HCT116 (cell line): ENCODE measurements around the gene WDPCP. TPM values are rescaled to one million over a fixed set of nuclear protein-coding genes. Genes with fewer than 3 reads are reported as not detected.

Experiments used
- ATAC-seq: fragments of 200-7000 bp; cut with Tn5 transposase; 2 replicates; pipeline ENCODE4 v1.9.1; 2020; ENCODE audit warnings: mild to moderate bottlenecking, moderate library complexity
- BruUV-seq: library from RNA; stranded (reverse); fragments of 400-500 nt; replicated peaks from 2 replicates; lab custom pipeline; 2021; lab: Mats Ljungman, UMichigan
- CTCF ChIA-PET: fragments of 300-600 bp; sonication (Branson Sonifier 250); formaldehyde crosslinking; loops from one replicate; lab custom pipeline; 2021; ENCODE audit warnings: antibody characterized with exemption; lab: Charles Lee
- POLR2A ChIA-PET: fragments of 300-600, 350-600 bp; sonication (Branson Sonifier 250); formaldehyde crosslinking; loops from one replicate; lab custom pipeline; 2021; ENCODE audit warnings: antibody characterized with exemption; lab: Charles Lee
- RAD21 ChIA-PET, 2 experiments: fragments of 300-600 bp; sonication (Branson Sonifier 250); formaldehyde crosslinking; loops; one replicate each; lab custom pipeline; 2023; ENCODE audit warnings: low total read pairs in 2 of 2; ENCODE audit not compliant: uncharacterized antibody in 2 of 2, unreplicated experiment in 2 of 2, low non-redundant PET in 1 of 2; lab: Charles Lee
- DNase-seq: peaks from one replicate; pipeline ENCODE4 v3.0.0-alpha.2; 2010; ENCODE audit warnings: low read depth, low spot score
- H2AFZ ChIP-seq: fragments of 200-600 bp; shearing (Covaris generic), sonication (generic); 2 replicates; pipeline ENCODE4 v1.6.1; 2017; ENCODE audit warnings: low read depth, mixed run types, mixed read lengths, antibody characterized with exemption, low read length; ENCODE audit not compliant: poor library complexity, severe bottlenecking
- H3K27ac ChIP-seq: 2 replicates; pipeline ENCODE4 v1.5.1; 2012; ENCODE audit warnings: low read depth, low read length
- H3K27me3 ChIP-seq: fragments of 200-600 bp; sonication (generic); 2 replicates; pipeline ENCODE4 v1.6.1; 2016; ENCODE audit warnings: mixed run types, low read length, mixed read lengths; ENCODE audit not compliant: insufficient read depth
- H3K36me3 ChIP-seq, 2 experiments: fragments of 200-500 bp in 1 of 2; fragments of 200-600 bp in 1 of 2; sonication (Bioruptor generic) in 1 of 2; sonication (generic) in 1 of 2; 2 replicates each; pipeline versions ENCODE4 v1.5.1 to v1.6.1; 2014 to 2016; ENCODE audit warnings: low read length in 2 of 2, inconsistent platforms in 1 of 2, mixed read lengths in 1 of 2, mixed run types in 1 of 2; ENCODE audit not compliant: insufficient read depth in 2 of 2, control insufficient read depth in 1 of 2
- H3K4me1 ChIP-seq, 2 experiments: fragments of 200-600 bp in 1 of 2; sonication (generic) in 1 of 2; 2 replicates each; pipeline versions ENCODE4 v1.5.1 to v1.6.1; 2012 to 2017; ENCODE audit warnings: low read length in 2 of 2, inconsistent platforms in 1 of 2, mild to moderate bottlenecking in 1 of 2, mixed read lengths in 1 of 2, mixed run types in 1 of 2, moderate library complexity in 1 of 2; ENCODE audit not compliant: insufficient read depth in 2 of 2, control insufficient read depth in 1 of 2
- H3K4me2 ChIP-seq: fragments of 200-600 bp; sonication (generic); 2 replicates; pipeline ENCODE4 v1.6.1; 2017; ENCODE audit warnings: mixed run types, low read length, mixed read lengths
- H3K4me3 ChIP-seq, 2 experiments: fragments of 200-600 bp in 1 of 2; sonication (generic) in 1 of 2; replicated peaks in 1 of 2; 2 replicates each; pipeline ENCODE4 v1.5.1; 2011 to 2016; ENCODE audit warnings: low read length in 2 of 2, control low read depth in 1 of 2, low read depth in 1 of 2, mild to moderate bottlenecking in 1 of 2, mixed read lengths in 1 of 2, mixed run types in 1 of 2
- H3K79me2 ChIP-seq: fragments of 200-600 bp; sonication (generic); 2 replicates; pipeline ENCODE4 v1.6.1; 2017; ENCODE audit warnings: mild to moderate bottlenecking, mixed run types, low read length, moderate library complexity, mixed read lengths; ENCODE audit not compliant: insufficient read depth
- H3K9ac ChIP-seq: fragments of 200-600 bp; sonication (generic); 2 replicates; pipeline ENCODE4 v1.6.1; 2016; ENCODE audit warnings: low read length, mixed read lengths
- H3K9me2 ChIP-seq: fragments of 200-600 bp; sonication (generic), shearing (Covaris generic); 2 replicates; pipeline ENCODE4 v1.6.1; 2017; ENCODE audit warnings: mixed run types, mild to moderate bottlenecking, moderate library complexity; ENCODE audit not compliant: insufficient read depth
- H3K9me3 ChIP-seq, 2 experiments: fragments of 200-500 bp in 1 of 2; fragments of 200-600 bp in 1 of 2; sonication (Bioruptor generic) in 1 of 2; sonication (generic) in 1 of 2; 2 replicates each; pipeline ENCODE4 v1.6.1; 2014 to 2017; ENCODE audit warnings: low read length in 2 of 2, mixed read lengths in 2 of 2, inconsistent platforms in 1 of 2, low read depth in 1 of 2, mild to moderate bottlenecking in 1 of 2, mixed run types in 1 of 2, moderate library complexity in 1 of 2; ENCODE audit not compliant: control insufficient read depth in 1 of 2, insufficient read depth in 1 of 2
- H4K20me1 ChIP-seq: fragments of 200-600 bp; sonication (generic), shearing (Covaris generic); 2 replicates; pipeline ENCODE4 v1.6.1; 2017; ENCODE audit warnings: mixed run types, mild to moderate bottlenecking, moderate library complexity; ENCODE audit not compliant: insufficient read depth
- CBX3 ChIP-seq: IDR thresholded peaks from 2 replicates; pipeline ENCODE4 v1.6.1; 2012; ENCODE audit warnings: low read depth
- CEBPB ChIP-seq: IDR thresholded peaks from 2 replicates; pipeline ENCODE4 v1.6.1; 2012; ENCODE audit warnings: low read depth
- EGR1 ChIP-seq: IDR thresholded peaks from 2 replicates; pipeline ENCODE4 v1.6.1; 2012; ENCODE audit warnings: low read depth
- ELF1 ChIP-seq: IDR thresholded peaks from 2 replicates; pipeline ENCODE4 v1.6.1; 2012; ENCODE audit warnings: low read depth, borderline replicate concordance
- EZH2 ChIP-seq: fragments of 200-600 bp; sonication (generic); IDR thresholded peaks from 2 replicates; pipeline ENCODE4 v1.6.1; 2017; ENCODE audit warnings: antibody characterized with exemption, mixed run types
- POLR2A ChIP-seq: IDR thresholded peaks from 2 replicates; pipeline ENCODE4 v1.7.0; 2011; ENCODE audit warnings: borderline replicate concordance; ENCODE audit not compliant: insufficient read depth, insufficient read length; ENCODE audit errors: extremely low read depth
- POLR2AphosphoS5 ChIP-seq: IDR thresholded peaks from 2 replicates; pipeline ENCODE4 v1.6.1; 2011; ENCODE audit warnings: mild to moderate bottlenecking, low read depth, low read length, moderate library complexity
- TCF7L2 ChIP-seq: IDR thresholded peaks from 2 replicates; pipeline ENCODE4 v1.7.0; 2011; ENCODE audit warnings: borderline replicate concordance, inconsistent platforms; ENCODE audit not compliant: insufficient read depth, insufficient read length; ENCODE audit errors: extremely low read depth
- ZNF274 ChIP-seq: fragments of 200-500 bp; sonication (Bioruptor generic); IDR thresholded peaks from 2 replicates; pipeline ENCODE4 v1.6.1; 2014; ENCODE audit warnings: mild to moderate bottlenecking, low read depth, low read length, inconsistent platforms
- intact Hi-C: fragments of 100-400 bp; cut with micrococcal nuclease; formaldehyde crosslinking; loops from 2 replicates; pipeline ENCODE4 v1.10.0; 2022
- total RNA-seq: library from RNA; stranded (reverse); gene quantifications from one replicate; pipeline ENCODE4 v1.2.1, GENCODE V29; 2021; ENCODE audit not compliant: unreplicated experiment
- TF ChIP-seq, protein P1 (sequence below), 3 experiments: fragments of 200-600 bp in 1 of 3; sonication (generic) in 1 of 3; IDR thresholded peaks in 2 of 3; conservative IDR thresholded peaks in 1 of 3; 2 replicates each; pipeline ENCODE4 v1.5.1; 2012 to 2017; ENCODE audit warnings: low read depth in 2 of 3, low read length in 2 of 3, antibody characterized with exemption in 1 of 3, borderline replicate concordance in 1 of 3, control low read depth in 1 of 3, mild to moderate bottlenecking in 1 of 3, mixed read lengths in 1 of 3, mixed run types in 1 of 3, moderate library complexity in 1 of 3; ENCODE audit not compliant: insufficient read depth in 1 of 3
- TF ChIP-seq, protein P2 (sequence below): IDR thresholded peaks from 2 replicates; pipeline ENCODE4 v1.6.1; 2012; ENCODE audit warnings: low read depth

The WDPCP gene
- total RNA-seq, 1 experiment from 2014 or later = 4.1 TPM

DNA sequence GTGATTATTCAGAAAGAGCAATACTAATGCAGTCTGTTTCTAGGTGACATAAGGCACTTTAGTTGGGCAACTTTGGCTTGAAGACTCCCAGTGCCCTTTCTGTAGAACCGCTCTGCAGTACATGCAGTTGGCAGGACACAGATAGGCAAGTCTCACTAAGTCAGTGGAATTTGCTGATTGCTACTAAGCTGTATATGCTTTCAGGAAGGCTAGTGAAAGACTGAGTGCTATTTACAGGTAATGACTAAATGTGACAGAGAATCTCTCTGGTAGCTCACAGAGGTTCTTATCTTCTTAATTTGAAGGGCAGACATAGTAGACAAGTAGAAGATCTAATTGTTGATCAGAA, 243.0 kb downstream of the WDPCP start:
- Histone ChIP-seq H4K20me1 (no peaks in the 10 kb centered on the region), H3K27ac (no peak overlapping the region), H3K79me2 (no peaks in the 10 kb centered on the region)
- TF ChIP-seq, protein P1, sequence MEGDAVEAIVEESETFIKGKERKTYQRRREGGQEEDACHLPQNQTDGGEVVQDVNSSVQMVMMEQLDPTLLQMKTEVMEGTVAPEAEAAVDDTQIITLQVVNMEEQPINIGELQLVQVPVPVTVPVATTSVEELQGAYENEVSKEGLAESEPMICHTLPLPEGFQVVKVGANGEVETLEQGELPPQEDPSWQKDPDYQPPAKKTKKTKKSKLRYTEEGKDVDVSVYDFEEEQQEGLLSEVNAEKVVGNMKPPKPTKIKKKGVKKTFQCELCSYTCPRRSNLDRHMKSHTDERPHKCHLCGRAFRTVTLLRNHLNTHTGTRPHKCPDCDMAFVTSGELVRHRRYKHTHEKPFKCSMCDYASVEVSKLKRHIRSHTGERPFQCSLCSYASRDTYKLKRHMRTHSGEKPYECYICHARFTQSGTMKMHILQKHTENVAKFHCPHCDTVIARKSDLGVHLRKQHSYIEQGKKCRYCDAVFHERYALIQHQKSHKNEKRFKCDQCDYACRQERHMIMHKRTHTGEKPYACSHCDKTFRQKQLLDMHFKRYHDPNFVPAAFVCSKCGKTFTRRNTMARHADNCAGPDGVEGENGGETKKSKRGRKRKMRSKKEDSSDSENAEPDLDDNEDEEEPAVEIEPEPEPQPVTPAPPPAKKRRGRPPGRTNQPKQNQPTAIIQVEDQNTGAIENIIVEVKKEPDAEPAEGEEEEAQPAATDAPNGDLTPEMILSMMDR (IDR thresholded peaks at IDR 0.05 in 2 of 3, conservative IDR thresholded peaks at IDR 0.05 in 1 of 3; ENCODE audit: borderline replicate concordance in 1 of 3, insufficient read depth in 1 of 3, low read depth in 2 of 3, low read length in 2 of 3) = no peak
- TF ChIP-seq POLR2AphosphoS5 = no peak
- TF ChIP-seq, protein P2, sequence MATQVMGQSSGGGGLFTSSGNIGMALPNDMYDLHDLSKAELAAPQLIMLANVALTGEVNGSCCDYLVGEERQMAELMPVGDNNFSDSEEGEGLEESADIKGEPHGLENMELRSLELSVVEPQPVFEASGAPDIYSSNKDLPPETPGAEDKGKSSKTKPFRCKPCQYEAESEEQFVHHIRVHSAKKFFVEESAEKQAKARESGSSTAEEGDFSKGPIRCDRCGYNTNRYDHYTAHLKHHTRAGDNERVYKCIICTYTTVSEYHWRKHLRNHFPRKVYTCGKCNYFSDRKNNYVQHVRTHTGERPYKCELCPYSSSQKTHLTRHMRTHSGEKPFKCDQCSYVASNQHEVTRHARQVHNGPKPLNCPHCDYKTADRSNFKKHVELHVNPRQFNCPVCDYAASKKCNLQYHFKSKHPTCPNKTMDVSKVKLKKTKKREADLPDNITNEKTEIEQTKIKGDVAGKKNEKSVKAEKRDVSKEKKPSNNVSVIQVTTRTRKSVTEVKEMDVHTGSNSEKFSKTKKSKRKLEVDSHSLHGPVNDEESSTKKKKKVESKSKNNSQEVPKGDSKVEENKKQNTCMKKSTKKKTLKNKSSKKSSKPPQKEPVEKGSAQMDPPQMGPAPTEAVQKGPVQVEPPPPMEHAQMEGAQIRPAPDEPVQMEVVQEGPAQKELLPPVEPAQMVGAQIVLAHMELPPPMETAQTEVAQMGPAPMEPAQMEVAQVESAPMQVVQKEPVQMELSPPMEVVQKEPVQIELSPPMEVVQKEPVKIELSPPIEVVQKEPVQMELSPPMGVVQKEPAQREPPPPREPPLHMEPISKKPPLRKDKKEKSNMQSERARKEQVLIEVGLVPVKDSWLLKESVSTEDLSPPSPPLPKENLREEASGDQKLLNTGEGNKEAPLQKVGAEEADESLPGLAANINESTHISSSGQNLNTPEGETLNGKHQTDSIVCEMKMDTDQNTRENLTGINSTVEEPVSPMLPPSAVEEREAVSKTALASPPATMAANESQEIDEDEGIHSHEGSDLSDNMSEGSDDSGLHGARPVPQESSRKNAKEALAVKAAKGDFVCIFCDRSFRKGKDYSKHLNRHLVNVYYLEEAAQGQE = no peak
- TF ChIP-seq ZNF274 = no peak
- TF ChIP-seq CEBPB = no peak
- TF ChIP-seq POLR2A = no peak
- TF ChIP-seq TCF7L2 = no peak
- no peak for TF ChIP-seq CBX3
- no peak for TF ChIP-seq EZH2
- no peak for TF ChIP-seq EGR1
- TF ChIP-seq ELF1 = no peak
- TF ChIP-seq, all 23 proteins: peak for 0
- ChIA-PET POLR2A (no interaction called here), RAD21 (no interaction called here), CTCF (no interaction called here)
- H3K9me2 ChIP-seq = no peaks in the 10 kb centered on the region
- H3K27me3 ChIP-seq = no peaks in the 10 kb centered on the region
- no peaks in the 10 kb centered on the region; a peak in 1 of 4 replicates for H3K9me3 ChIP-seq
- BruUV-seq = no TSS peak
- no peak overlapping the region for H2AFZ ChIP-seq
- no peaks in the 10 kb centered on the region for H3K36me3 ChIP-seq
- DNase-seq (no peak), ATAC-seq (no peak)
- no peaks in the 10 kb centered on the region for H3K4me1 ChIP-seq
- no peak overlapping the region for H3K4me3 ChIP-seq
- H3K4me2 ChIP-seq = no peak overlapping the region
- intact Hi-C loops = no loop called here
- H3K9ac ChIP-seq = no peak overlapping the region
